ENCODE data around the gene IQCK.
A peak's percentile ranks its signal among the peaks of the same experiment; 100 is the strongest.

IQCK gene

DNA sequence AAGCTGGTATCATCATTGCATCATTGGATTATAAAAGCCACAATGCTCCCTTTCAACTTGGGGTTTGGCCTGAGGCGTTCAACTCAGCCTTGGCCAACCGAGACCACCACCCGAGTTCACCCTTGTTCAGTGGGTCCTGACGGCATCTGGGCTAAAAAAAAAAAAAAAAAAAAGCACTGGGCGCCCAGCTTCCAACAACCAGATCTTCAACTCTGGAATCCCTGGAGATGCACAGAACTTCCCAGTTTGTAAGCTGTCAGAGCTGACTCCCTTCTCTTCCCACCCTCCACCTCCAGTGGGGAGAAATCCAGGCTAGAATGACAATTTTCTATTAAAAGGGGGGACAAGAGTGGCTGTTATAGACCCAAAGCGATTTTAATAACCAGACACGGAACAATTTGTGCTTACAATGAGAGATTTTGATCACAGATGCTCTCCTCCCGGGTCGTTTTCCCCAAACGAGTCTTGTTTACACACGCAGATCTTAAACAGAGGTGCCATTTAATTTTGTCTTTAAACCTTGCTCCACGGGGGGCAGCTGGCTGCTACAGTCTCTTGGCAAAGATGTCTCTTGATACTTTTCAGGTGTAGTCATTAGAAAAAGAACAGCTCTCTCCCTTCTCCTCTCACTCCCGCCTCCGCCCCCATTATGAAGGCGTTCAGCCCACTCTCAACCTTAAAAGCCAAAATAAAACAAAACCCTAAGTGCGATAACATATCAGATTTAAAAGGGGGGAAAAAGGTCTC is 139.7 kb downstream of the IQCK start:
- no peak overlapping the region for H3K4me3 Mint-ChIP-seq
- no peaks in the 10 kb centered on the region for H3K4me1 Mint-ChIP-seq
- peak overlapping the region in 1 of 2 donors; percentile 81 for H3K27ac Mint-ChIP-seq
- H3K27me3 Mint-ChIP-seq: no peaks in the 10 kb centered on the region
- no peaks in the 10 kb centered on the region for H3K9me3 Mint-ChIP-seq
- no peak for ATAC-seq
- no peak for DNase-seq

DNA sequence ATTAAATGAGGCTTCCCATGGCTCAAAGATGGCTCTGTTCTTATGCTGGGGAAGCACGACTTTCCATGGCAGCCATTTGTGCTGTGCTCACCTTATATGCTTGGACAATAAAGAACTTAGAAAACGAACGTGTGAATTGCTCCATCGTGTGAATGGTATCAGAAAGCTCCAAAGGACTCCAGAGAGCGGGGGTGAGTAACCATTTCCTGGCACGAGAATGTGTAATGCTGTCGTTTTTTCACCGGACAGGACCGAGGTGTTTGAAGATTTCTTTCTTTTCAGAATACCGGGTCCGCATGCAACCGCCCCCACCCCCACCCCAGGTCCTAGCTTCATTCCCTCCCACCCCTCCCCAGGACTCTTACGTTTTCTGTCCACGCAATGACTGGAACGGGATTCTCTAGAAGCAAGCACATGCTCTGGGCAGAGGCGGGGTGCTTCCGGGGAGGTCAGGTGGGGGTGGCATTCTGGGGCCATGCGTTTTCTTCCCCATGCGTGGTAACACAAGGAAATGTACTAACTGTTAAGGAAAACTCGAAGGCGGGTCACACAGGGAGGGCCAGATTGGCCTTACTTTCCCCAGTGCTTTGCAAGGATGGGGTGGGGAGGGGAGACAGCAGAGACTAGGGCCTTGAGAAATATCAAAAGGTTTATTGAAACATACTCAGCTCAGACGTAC is 140.4 kb downstream of the IQCK start:
- no peak overlapping the region for H3K4me3 Mint-ChIP-seq
- no peak for ATAC-seq
- no peaks in the 10 kb centered on the region for H3K9me3 Mint-ChIP-seq
- no peaks in the 10 kb centered on the region for H3K4me1 Mint-ChIP-seq
- peak overlapping the region in 1 of 2 donors; percentile 81 for H3K27ac Mint-ChIP-seq
- no peaks in the 10 kb centered on the region for H3K27me3 Mint-ChIP-seq
- no peak for DNase-seq

- Mint-ChIP-seq H3K4me3 (no peak overlapping the region), H3K9me3 (no peaks in the 10 kb centered on the region), H3K4me1 (no peaks in the 10 kb centered on the region), H3K27ac (no peak overlapping the region), H3K27me3 (no peaks in the 10 kb centered on the region)
- no peak for DNase-seq
- ATAC-seq: no peak
Measured at GRCh38 chr16:19859166-19859565, 141.1 kb downstream of the IQCK start.

- H3K4me3 Mint-ChIP-seq: no peak overlapping the region
- H3K4me1 Mint-ChIP-seq: no peaks in the 10 kb centered on the region
- ATAC-seq: no peak
- DNase-seq: no peak
- no peaks in the 10 kb centered on the region for H3K9me3 Mint-ChIP-seq
- no peak overlapping the region for H3K27ac Mint-ChIP-seq
- no peaks in the 10 kb centered on the region for H3K27me3 Mint-ChIP-seq
Measured at GRCh38 chr16:19859603-19860002, 141.5 kb downstream of the IQCK start.

DNA sequence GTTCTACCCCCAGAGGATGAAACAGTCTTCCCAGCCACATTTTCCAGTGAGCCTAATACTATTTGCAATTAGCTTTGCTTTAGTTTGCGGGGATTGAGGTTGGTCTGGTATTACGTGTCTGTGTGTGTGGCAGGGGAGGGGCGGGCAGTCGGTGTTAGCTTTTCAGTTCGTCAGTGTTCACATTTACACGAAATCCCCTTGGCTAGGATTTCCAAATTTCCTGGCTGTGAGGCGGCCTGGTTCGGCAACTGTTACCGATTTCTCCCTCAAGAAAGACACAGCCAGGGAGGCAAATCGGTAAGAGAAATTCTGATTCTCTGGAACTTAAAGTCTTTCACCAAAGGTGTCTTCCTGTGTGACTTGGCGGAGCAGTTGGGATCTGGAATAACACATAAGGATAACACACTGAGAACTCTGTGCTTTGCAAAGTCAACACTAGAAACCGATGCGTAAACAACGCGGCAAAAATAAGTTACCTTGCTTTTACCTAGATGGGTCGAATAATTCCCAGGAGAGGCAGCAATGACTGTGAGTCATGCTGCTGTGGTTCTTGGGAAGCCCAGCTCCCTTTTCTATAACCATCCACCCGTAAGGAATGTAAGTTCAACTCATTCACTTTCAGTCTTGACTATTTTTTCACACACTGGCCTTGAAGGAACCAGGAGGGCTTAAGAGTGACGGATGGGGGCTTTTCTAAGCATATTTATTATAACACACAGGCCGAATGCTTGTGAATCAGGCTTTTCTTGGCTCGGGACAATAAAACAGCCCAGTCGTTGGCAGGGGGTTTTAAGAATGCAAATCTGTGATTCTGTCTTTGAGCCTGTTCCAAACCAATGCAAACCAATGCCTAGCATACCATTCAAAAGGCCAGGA is 142.3 kb downstream of the IQCK start:
- DNase-seq: no peak
- Mint-ChIP-seq H3K4me1 (no peaks in the 10 kb centered on the region), H3K27ac (no peak overlapping the region)

GRCh38 chr16:19861133-19861532 is 143.1 kb downstream of the IQCK start:
- Mint-ChIP-seq H3K4me1 (no peaks in the 10 kb centered on the region), H3K27me3 (no peaks in the 10 kb centered on the region), H3K9me3 (no peaks in the 10 kb centered on the region), H3K4me3 (no peak overlapping the region), H3K27ac (no peak overlapping the region)
- DNase-seq (no peak), ATAC-seq (no peak)

More for the DNA sequence above, 142.3 kb downstream of the IQCK start:
- Mint-ChIP-seq H3K4me3 (no peak overlapping the region), H3K27me3 (no peaks in the 10 kb centered on the region), H3K9me3 (no peaks in the 10 kb centered on the region)
- no peak for ATAC-seq

GRCh38 chr16:19861811-19862327 is 143.8 kb downstream of the IQCK start:
- no peaks in the 10 kb centered on the region for H3K9me3 Mint-ChIP-seq
- no peak overlapping the region for H3K4me3 Mint-ChIP-seq
- DNase-seq (no peak), ATAC-seq (no peak)
- H3K27ac Mint-ChIP-seq: no peak overlapping the region
- no peaks in the 10 kb centered on the region for H3K4me1 Mint-ChIP-seq
- H3K27me3 Mint-ChIP-seq: no peaks in the 10 kb centered on the region

- ATAC-seq: no peak
- Mint-ChIP-seq H3K4me1 (no peaks in the 10 kb centered on the region), H3K27me3 (peaks cover 6% of the 10 kb centered on the region)
Measured at GRCh38 chr16:19863990-19864389, 145.9 kb downstream of the IQCK start.

DNA sequence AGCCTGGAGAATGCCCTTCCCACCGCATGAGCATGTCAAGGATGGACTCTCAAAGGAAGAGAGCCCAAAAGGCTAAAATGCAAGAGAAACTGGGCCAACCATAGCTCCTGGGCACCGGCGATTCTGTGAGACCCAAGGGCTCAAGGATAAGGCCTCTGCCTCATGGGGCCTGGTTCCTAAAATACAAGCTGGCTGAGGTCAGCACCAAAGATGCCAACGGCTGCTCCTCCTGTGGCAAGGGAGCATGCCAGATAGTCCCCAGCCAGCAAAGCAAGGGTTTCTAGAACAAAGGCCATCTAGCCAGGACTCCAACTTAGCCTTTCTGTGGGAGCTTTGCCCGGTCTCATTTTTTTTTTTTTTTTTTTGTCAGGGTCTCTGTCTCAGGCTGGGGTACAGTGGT is 146.5 kb downstream of the IQCK start:
- DNase-seq: no peak
- H3K4me1 Mint-ChIP-seq: no peaks in the 10 kb centered on the region
- no peak for ATAC-seq
- H3K4me3 Mint-ChIP-seq: no peak overlapping the region
- no peaks in the 10 kb centered on the region for H3K9me3 Mint-ChIP-seq
- no peak overlapping the region for H3K27ac Mint-ChIP-seq
- peaks cover 6% of the 10 kb centered on the region for H3K27me3 Mint-ChIP-seq

More at GRCh38 chr16:19863990-19864389, 145.9 kb downstream of the IQCK start:
- Mint-ChIP-seq H3K27ac (no peak overlapping the region), H3K4me3 (no peak overlapping the region), H3K9me3 (no peaks in the 10 kb centered on the region)
- DNase-seq: no peak

DNA sequence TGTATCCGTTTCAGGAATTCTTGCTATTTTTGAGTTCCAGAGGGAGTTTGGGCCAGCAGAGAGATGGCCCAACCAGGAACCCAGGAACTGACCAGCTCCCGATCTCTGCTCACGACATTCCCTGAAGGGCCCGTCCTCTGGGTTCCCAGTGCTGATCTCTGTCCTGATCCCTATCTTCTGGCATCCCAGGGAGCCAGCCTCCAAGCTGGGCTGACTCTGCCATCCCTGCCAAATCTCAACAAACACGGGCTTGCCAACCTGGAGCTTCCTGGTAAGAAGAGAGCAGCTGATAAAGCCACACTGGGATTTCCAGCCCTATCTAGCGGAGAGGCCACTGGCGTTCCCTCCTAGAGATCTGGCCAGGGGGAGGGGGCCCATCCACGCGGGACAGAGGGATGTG is 150.3 kb downstream of the IQCK start:
- Mint-ChIP-seq H3K4me3 (no peak overlapping the region), H3K9me3 (no peaks in the 10 kb centered on the region), H3K4me1 (no peaks in the 10 kb centered on the region), H3K27ac (no peak overlapping the region), H3K27me3 (peaks cover 6% of the 10 kb centered on the region)
- no peak for DNase-seq
- ATAC-seq: no peak

DNA sequence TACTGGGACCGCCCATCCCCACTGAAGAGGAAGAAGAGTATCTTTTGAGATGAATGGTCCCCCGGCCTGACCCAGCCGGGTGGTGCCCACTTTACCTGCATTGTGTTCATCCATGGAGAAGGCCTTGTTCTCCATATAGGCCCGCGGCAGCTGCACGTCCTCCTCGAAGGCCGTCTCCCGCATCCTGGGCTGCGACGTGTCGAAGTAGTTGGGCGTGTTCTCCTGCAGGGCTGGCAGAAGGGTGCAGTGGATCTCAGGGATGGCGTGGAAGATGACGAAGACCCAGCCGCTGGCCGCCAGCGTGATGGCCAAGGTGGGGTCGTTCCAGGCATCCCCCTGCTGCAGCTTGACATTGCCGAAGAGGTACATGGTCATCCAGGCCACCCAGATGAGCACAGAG is 153.7 kb downstream of the IQCK start:
- no peak overlapping the region for H3K27ac Mint-ChIP-seq
- H3K9me3 Mint-ChIP-seq: no peaks in the 10 kb centered on the region
- peaks cover 6% of the 10 kb centered on the region for H3K4me1 Mint-ChIP-seq
- H3K27me3 Mint-ChIP-seq: peaks cover 22% of the 10 kb centered on the region
- H3K4me3 Mint-ChIP-seq: no peak overlapping the region
- DNase-seq (no peak), ATAC-seq (no peak)

GRCh38 chr16:19872179-19872863 is 154.2 kb downstream of the IQCK start:
- no peak overlapping the region for H3K27ac Mint-ChIP-seq
- ATAC-seq (no peak), DNase-seq (no peak)
- peaks cover 6% of the 10 kb centered on the region for H3K4me1 Mint-ChIP-seq
- peaks cover 22% of the 10 kb centered on the region for H3K27me3 Mint-ChIP-seq
- H3K9me3 Mint-ChIP-seq: no peaks in the 10 kb centered on the region
- H3K4me3 Mint-ChIP-seq: no peak overlapping the region

- Mint-ChIP-seq H3K27ac (no peak overlapping the region), H3K27me3 (peaks cover 22% of the 10 kb centered on the region), H3K4me1 (peaks cover 6% of the 10 kb centered on the region), H3K9me3 (no peaks in the 10 kb centered on the region), H3K4me3 (no peak overlapping the region)
- ATAC-seq (no peak), DNase-seq (no peak)
Measured at GRCh38 chr16:19872935-19873334, 154.9 kb downstream of the IQCK start.

DNA sequence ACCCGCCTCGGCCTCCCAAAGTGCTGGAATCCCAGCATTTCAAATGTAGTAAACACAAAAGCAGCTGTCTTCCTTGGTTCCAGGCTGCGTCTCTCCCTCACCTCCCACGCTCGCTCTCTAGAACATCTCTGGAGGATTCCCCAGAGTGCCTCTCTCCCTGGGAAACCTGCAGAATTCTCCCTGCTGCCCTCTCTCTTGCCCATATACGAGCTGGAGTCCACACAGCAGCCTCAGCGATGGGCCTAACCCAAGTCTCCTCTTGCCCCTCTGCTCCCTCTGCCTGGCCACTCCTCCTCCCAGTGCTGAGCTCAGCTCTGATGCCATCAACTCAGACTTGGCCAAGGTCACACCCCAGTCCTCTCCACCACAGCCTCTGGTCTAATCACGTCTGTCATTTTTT is 156.0 kb downstream of the IQCK start:
- Mint-ChIP-seq H3K4me1 (peaks cover 6% of the 10 kb centered on the region), H3K9me3 (no peaks in the 10 kb centered on the region), H3K27ac (peak overlapping the region in 1 of 2 donors; percentile 74), H3K4me3 (no peak overlapping the region), H3K27me3 (peaks cover 16% of the 10 kb centered on the region)
- no peak for ATAC-seq
- DNase-seq: no peak

DNA sequence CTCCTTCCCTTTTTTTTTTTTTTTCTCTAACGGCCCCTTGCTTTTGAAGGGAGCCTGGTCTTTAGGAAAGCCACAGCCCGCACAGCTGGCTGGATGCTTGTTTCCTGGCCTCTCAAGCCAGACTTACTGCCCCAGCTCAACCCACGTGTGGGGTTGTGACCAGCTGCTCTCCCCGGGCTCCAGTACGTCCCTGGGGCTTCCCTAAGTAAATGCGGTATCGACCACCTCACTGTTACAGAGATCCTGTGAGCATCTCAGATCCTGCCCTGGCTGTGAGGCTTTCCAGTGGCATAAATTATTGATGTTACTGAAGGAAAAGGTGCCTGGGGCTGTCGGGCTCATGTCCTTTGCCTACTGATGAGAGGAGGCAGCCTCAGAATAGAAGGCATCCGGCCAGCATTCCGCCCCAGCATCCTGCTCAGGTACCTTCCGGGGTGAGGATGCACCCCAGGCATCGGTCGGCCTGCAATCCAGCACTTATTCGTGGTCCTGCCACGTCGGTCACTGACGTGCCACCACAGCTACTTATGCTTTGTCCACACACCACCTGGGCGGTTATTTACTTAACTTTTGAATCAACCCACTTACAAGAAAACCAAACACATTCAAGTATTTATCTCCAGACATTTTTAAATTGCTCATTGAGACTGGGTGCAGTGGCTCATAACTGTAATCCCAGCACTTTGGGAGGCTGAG is 156.9 kb downstream of the IQCK start:
- no peak for ATAC-seq
- H3K9me3 Mint-ChIP-seq: no peaks in the 10 kb centered on the region
- H3K4me1 Mint-ChIP-seq: peaks cover 6% of the 10 kb centered on the region
- H3K27me3 Mint-ChIP-seq: peaks cover 16% of the 10 kb centered on the region
- DNase-seq: no peak
- no peak overlapping the region for H3K4me3 Mint-ChIP-seq
- no peak overlapping the region for H3K27ac Mint-ChIP-seq

All from stimulated activated naive CD8-positive, alpha-beta T cell treated with anti-CD3 and anti-CD28 coated beads, Interleukin-15, amount 100 ng/mL, for 72 hours (primary cell).